H1 (cell line): ENCODE measurements around the gene TTK. TPM values are rescaled to one million over a fixed set of nuclear protein-coding genes. Genes with fewer than 3 reads are reported as not detected.

Source experiments
- CTCF ChIA-PET: fragments of 300-600 bp; sonication (Branson Sonifier 250); formaldehyde crosslinking; loops from one replicate; lab custom pipeline; 2021; ENCODE audit not compliant: partially characterized antibody; lab: Charles Lee
- POLR2A ChIA-PET: fragments of 300-600 bp; sonication (Branson Sonifier 250); formaldehyde crosslinking; loops from one replicate; lab custom pipeline; 2021; ENCODE audit warnings: inconsistent platforms; ENCODE audit not compliant: partially characterized antibody; lab: Charles Lee
- DNase-seq, 2 experiments: peaks; one replicate each; pipeline versions ENCODE4 v3.0.0 to v3.0.0-alpha.2; 2010 to 2022; ENCODE audit warnings: low spot score in 2 of 2, low read depth in 1 of 2, mixed read lengths in 1 of 2
- FAIRE-seq: peaks from 2 replicates; lab custom pipeline; 2011; peaks lifted over from hg19 to GRCh38; lab: Jason Lieb, UNC
- H2AFZ ChIP-seq: 2 replicates; pipeline ENCODE4 v1.8.1; 2012; ENCODE audit warnings: low read length, inconsistent platforms
- H2AK5ac ChIP-seq: 2 replicates; pipeline ENCODE4 v1.6.1; 2013; ENCODE audit warnings: low read depth, low read length
- H2BK120ac ChIP-seq: replicated peaks from 2 replicates; pipeline ENCODE3; 2013; ENCODE audit warnings: low read depth, low read length, inconsistent platforms
- H2BK12ac ChIP-seq: 2 replicates; pipeline ENCODE4 v1.6.1; 2013; ENCODE audit warnings: low read depth, low read length
- H2BK15ac ChIP-seq: 2 replicates; pipeline ENCODE4 v1.6.1; 2013; ENCODE audit warnings: low read length
- H2BK20ac ChIP-seq: 2 replicates; pipeline ENCODE4 v1.6.1; 2013; ENCODE audit warnings: low read length
- H2BK5ac ChIP-seq: 2 replicates; pipeline ENCODE4 v1.6.1; 2013; ENCODE audit warnings: low read depth, low read length
- H3K14ac ChIP-seq: 2 replicates; pipeline ENCODE4 v1.6.1; 2013; ENCODE audit warnings: inconsistent platforms; ENCODE audit not compliant: insufficient read length
- H3K18ac ChIP-seq: 2 replicates; pipeline ENCODE4 v1.6.1; 2013; ENCODE audit warnings: low read length; ENCODE audit errors: extremely low read depth
- H3K23ac ChIP-seq: 2 replicates; pipeline ENCODE4 v1.6.1; 2013; ENCODE audit warnings: inconsistent platforms; ENCODE audit not compliant: insufficient read length
- H3K23me2 ChIP-seq: 2 replicates; pipeline ENCODE4 v1.6.1; 2013; ENCODE audit warnings: low read depth, low read length
- H3K27ac ChIP-seq: 2 replicates; pipeline ENCODE4 v1.6.1; 2011; ENCODE audit warnings: low read depth, low read length, inconsistent platforms
- H3K27me3 ChIP-seq, 4 experiments: replicated peaks in 1 of 4; 1 replicate in 1 of 4; 2 replicates in 3 of 4; pipeline versions ENCODE4 v1.6.1 to v1.8.1; 2011 to 2013; ENCODE audit warnings: low read length in 3 of 4, mild to moderate bottlenecking in 3 of 4, inconsistent platforms in 2 of 4, mixed read lengths in 2 of 4, moderate library complexity in 1 of 4; ENCODE audit not compliant: control insufficient read depth in 3 of 4, insufficient read depth in 3 of 4; ENCODE audit errors: extremely low read depth in 1 of 4
- H3K36me3 ChIP-seq, 4 experiments: 2 replicates each; pipeline versions ENCODE4 v1.6.1 to v1.8.1; 2011 to 2013; ENCODE audit warnings: mild to moderate bottlenecking in 4 of 4, low read length in 3 of 4, moderate library complexity in 2 of 4, control low read depth in 1 of 4, inconsistent platforms in 1 of 4; ENCODE audit not compliant: insufficient read depth in 4 of 4, control insufficient read depth in 2 of 4
- H3K4ac ChIP-seq: replicated peaks from 2 replicates; pipeline ENCODE3; 2013; ENCODE audit warnings: low read length, low read depth, mixed read lengths, inconsistent platforms; ENCODE audit not compliant: insufficient read length
- H3K4me1 ChIP-seq, 4 experiments: replicated peaks in 1 of 4; 1 replicate in 1 of 4; 2 replicates in 3 of 4; pipeline versions ENCODE4 v1.6.1 to v1.8.1; 2011 to 2013; ENCODE audit warnings: low read length in 3 of 4, inconsistent platforms in 2 of 4, mixed read lengths in 1 of 4; ENCODE audit not compliant: insufficient read depth in 4 of 4, control insufficient read depth in 3 of 4
- H3K4me2 ChIP-seq, 2 experiments: 2 replicates each; pipeline versions ENCODE4 v1.6.1 to v1.8.1; 2011 to 2013; ENCODE audit warnings: low read depth in 2 of 2, low read length in 2 of 2, control low read depth in 1 of 2, inconsistent platforms in 1 of 2, mild to moderate bottlenecking in 1 of 2; ENCODE audit not compliant: insufficient read depth in 1 of 2
- H3K4me3 ChIP-seq, 4 experiments: fragments of 200-600, 300-600 bp in 1 of 4; sonication (generic), shearing (Covaris generic), sonication (Bioruptor Twin) in 1 of 4; 2 replicates each; pipeline versions ENCODE4 v1.5.1 to v1.8.1; 2011 to 2016; ENCODE audit warnings: low read length in 4 of 4, low read depth in 3 of 4, control low read depth in 2 of 4, inconsistent platforms in 2 of 4, mild to moderate bottlenecking in 2 of 4, mixed read lengths in 1 of 4, moderate library complexity in 1 of 4; ENCODE audit not compliant: insufficient read depth in 2 of 4; ENCODE audit errors: extremely low read depth in 1 of 4
- H3K56ac ChIP-seq: replicated peaks from 2 replicates; pipeline ENCODE3; 2013; ENCODE audit warnings: low read depth, mild to moderate bottlenecking, mixed read lengths, low read length, inconsistent platforms; ENCODE audit not compliant: insufficient read length
- H3K79me1 ChIP-seq: 2 replicates; pipeline ENCODE4 v1.6.1; 2013; ENCODE audit warnings: low read depth, low read length, control low read depth
- H3K79me2 ChIP-seq, 2 experiments: 2 replicates each; pipeline versions ENCODE4 v1.6.1 to v1.8.1; 2012 to 2013; ENCODE audit warnings: low read length in 2 of 2, mild to moderate bottlenecking in 2 of 2, inconsistent platforms in 1 of 2; ENCODE audit not compliant: insufficient read depth in 2 of 2, control insufficient read depth in 1 of 2
- H3K9ac ChIP-seq, 4 experiments: replicated peaks in 1 of 4; 1 replicate in 1 of 4; 2 replicates in 3 of 4; pipeline versions ENCODE4 v1.6.1 to v1.8.1; 2011 to 2013; ENCODE audit warnings: low read depth in 3 of 4, low read length in 3 of 4, control low read depth in 2 of 4, mild to moderate bottlenecking in 2 of 4, moderate library complexity in 2 of 4, inconsistent platforms in 1 of 4; ENCODE audit errors: extremely low read depth in 1 of 4
- H3K9me3 ChIP-seq, 2 experiments: 2 replicates each; pipeline versions ENCODE4 v1.6.1 to v1.8.1; 2012 to 2013; ENCODE audit warnings: mild to moderate bottlenecking in 2 of 2, moderate library complexity in 2 of 2, control low read depth in 1 of 2, inconsistent platforms in 1 of 2, low read depth in 1 of 2, low read length in 1 of 2, mixed read lengths in 1 of 2; ENCODE audit not compliant: insufficient read depth in 2 of 2
- H4K20me1 ChIP-seq, 2 experiments: replicated peaks in 1 of 2; 2 replicates each; pipeline versions ENCODE3 to v1.8.1; 2011 to 2013; ENCODE audit warnings: inconsistent platforms in 2 of 2, low read length in 2 of 2, mild to moderate bottlenecking in 1 of 2; ENCODE audit not compliant: insufficient read depth in 2 of 2, control insufficient read depth in 1 of 2
- H4K5ac ChIP-seq: 2 replicates; pipeline ENCODE4 v1.6.1; 2013; ENCODE audit warnings: low read length, low read depth, mixed read lengths, inconsistent platforms; ENCODE audit not compliant: insufficient read length
- H4K8ac ChIP-seq: 2 replicates; pipeline ENCODE4 v1.8.0; 2013; ENCODE audit warnings: mild to moderate bottlenecking, moderate library complexity, low read length, inconsistent platforms; ENCODE audit not compliant: insufficient read depth; ENCODE audit errors: extremely low read depth
- H4K91ac ChIP-seq: replicated peaks from 2 replicates; pipeline ENCODE3; 2013; ENCODE audit warnings: low read length, mixed read lengths, inconsistent platforms; ENCODE audit not compliant: insufficient read length
- JUN ChIP-seq: IDR thresholded peaks from 2 replicates; pipeline ENCODE4 v1.6.1; 2011; ENCODE audit warnings: low read depth, mild to moderate bottlenecking, improper control_type of control experiment, low read length
- MAFK ChIP-seq: IDR thresholded peaks from 2 replicates; pipeline ENCODE4 v1.6.1; 2012; ENCODE audit warnings: low read depth, mild to moderate bottlenecking, improper control_type of control experiment, low read length
- WGBS, 2 experiments: shearing (Covaris generic) in 1 of 2; methylation state at CpG; one replicate each; pipeline versions ENCODE4 v1.1.6 to v1.1.7; 2013 to 2015; ENCODE audit warnings: low lambda C conversion rate in 2 of 2, mixed read lengths in 2 of 2, inconsistent platforms in 1 of 2, low coverage in 1 of 2, missing lambda C conversion rate in 1 of 2; ENCODE audit not compliant: insufficient replicate concordance in 2 of 2, insufficient coverage in 1 of 2, insufficient read length in 1 of 2; ENCODE audit errors: extremely low coverage in 1 of 2, missing lambda C conversion rate in 1 of 2; 5-methylcytosine and 5-hydroxymethylcytosine counted together
- polyA plus RNA-seq, 7 experiments: library from polyadenylated mRNA; depleted of rRNA in 3 of 7; stranded (reverse) in 5 of 7; unstranded in 2 of 7; fragments of >200 nt in 5 of 7; fragments of 200-250 nt in 2 of 7; gene quantifications; 1 replicate in 5 of 7; 2 replicates in 1 of 7; 4 replicates in 1 of 7; pipeline versions ENCODE4 v1.2.1 to v1.2.3, GENCODE V29; 2011 to 2013; ENCODE audit warnings: missing spikeins in 2 of 7, mixed read lengths in 2 of 7
- total RNA-seq: library from RNA; stranded (reverse); fragmentation: NEBNext Ultra II Directional; extraction: Animal tissue kit (Norgen Biotek cat#: 25700); gene quantifications from 2 replicates; pipeline ENCODE4 v1.2.1, GENCODE V29; 2021

The TTK gene
- total and polyA plus RNA-seq, 2 of the 8 experiments (the other 6 are each of a cell fraction or from before 2014, with no cell fraction given) = 11.9 to 63.2 TPM

- H3K4me3 ChIP-seq = no peak overlapping the region
- no peak overlapping the region for H3K27ac ChIP-seq
- H3K18ac ChIP-seq = no peak overlapping the region
- H3K36me3 ChIP-seq = peaks cover 9 to 72% (median 48%) of the 10 kb centered on the region in 4 experiments; a peak in 7 of 8 replicates
- no peak overlapping the region for H4K5ac ChIP-seq
- H3K23ac ChIP-seq = no peak overlapping the region
- H3K9ac ChIP-seq = no peak overlapping the region
- H3K4me2 ChIP-seq = no peak overlapping the region
- H3K27me3 ChIP-seq = no peaks in the 10 kb centered on the region
- H2BK15ac ChIP-seq = no peak overlapping the region
- H2BK5ac ChIP-seq = no peak overlapping the region
- POLR2A ChIA-PET = interaction anchor here (1.0 to 1.4 kb wide), 2 partner anchors 16 to 78 kb away, joined by 3 to 4 read pairs; partner anchors contain the start of gene BCKDHB
- H3K14ac ChIP-seq = no peak overlapping the region
- no peaks in the 10 kb centered on the region for H4K20me1 ChIP-seq
- no peak overlapping the region for H4K91ac ChIP-seq
- no peaks in the 10 kb centered on the region for H3K79me2 ChIP-seq
- CTCF ChIA-PET = interaction anchor here (0.6 to 1.6 kb wide), 5 partner anchors 9 to 83 kb away, joined by 3 to 6 read pairs (median 4); no protein-coding TSS in a partner anchor
- no peak overlapping the region for H4K8ac ChIP-seq
- FAIRE-seq = no peak
- no peaks in the 10 kb centered on the region for H3K9me3 ChIP-seq
- peak; percentile 75; the same call in 1 of the 2 replicates for TF ChIP-seq MAFK
- no peak for TF ChIP-seq JUN
- no peak overlapping the region for H2AK5ac ChIP-seq
- no peak for DNase-seq
- H2BK120ac ChIP-seq = no peak overlapping the region
- no peak overlapping the region for H2BK12ac ChIP-seq
- 80% methylated on average over 3 of the region's 3 CpGs; no CpG with 5 or more reads in 1 of the 2 experiments for WGBS, 2 experiments
- no peak overlapping the region for H3K4ac ChIP-seq
- no peaks in the 10 kb centered on the region for H3K79me1 ChIP-seq
- H3K56ac ChIP-seq = no peak overlapping the region
- no peaks in the 10 kb centered on the region for H3K4me1 ChIP-seq
- no peaks in the 10 kb centered on the region for H3K23me2 ChIP-seq
- H2BK20ac ChIP-seq = no peak overlapping the region
- no peak overlapping the region for H2AFZ ChIP-seq
These were observed 24.1 kb downstream of the TTK start for GRCh38 chr6:80028589-80028988.
